Measurements from ENCODE around the gene DIP2C. TPM values are rescaled to one million over a fixed set of nuclear protein-coding genes. Genes with fewer than 3 reads are reported as not detected.
"Not testable (repeated sequence)": the region's sequence is repeated elsewhere in the genome, so short reads cannot be mapped to it uniquely, and the experiment has no call there.

DIP2C gene
- polyA plus RNA-seq, 4 donors = 18.8 to 22.7 (median 20.9) TPM

- DNase-seq (ENCODE audit: low read depth in 4 of 4, low spot score in 3 of 4) = no peak
Measured at GRCh38 chr10:603745-604144, 85.7 kb downstream of the DIP2C start.

DNA sequence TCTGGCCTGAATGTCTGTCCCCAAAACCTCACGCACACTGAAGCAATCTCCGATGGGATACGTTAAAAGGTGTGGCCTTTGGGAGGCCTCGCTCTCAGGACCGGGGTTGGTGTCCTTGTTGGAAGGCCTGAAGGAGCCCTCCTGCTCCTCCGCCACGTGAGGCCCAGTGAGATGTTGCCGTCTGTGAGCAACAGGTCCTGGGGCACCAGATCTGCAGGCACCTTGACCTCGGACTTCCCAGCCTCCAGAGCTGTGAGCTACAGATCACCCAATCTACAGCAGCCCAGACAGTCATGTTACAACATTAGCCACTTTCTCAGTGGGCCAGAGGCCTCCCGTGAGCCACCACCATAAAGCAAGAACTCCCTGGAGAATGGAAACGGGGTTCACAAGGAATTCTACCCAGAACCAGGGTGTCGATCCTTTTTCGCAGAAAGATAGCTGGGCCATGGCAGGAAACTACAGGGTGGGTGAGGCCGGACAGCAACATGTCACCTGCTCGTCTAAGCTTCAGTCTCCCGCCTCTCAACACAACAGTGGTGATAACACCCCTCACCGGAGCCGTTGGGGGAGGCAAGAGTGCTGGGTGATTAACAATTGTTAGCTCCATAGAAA lies 87.0 kb downstream of the DIP2C start:
- no peak for DNase-seq (ENCODE audit: low read depth in 4 of 4, low spot score in 3 of 4)

DNA sequence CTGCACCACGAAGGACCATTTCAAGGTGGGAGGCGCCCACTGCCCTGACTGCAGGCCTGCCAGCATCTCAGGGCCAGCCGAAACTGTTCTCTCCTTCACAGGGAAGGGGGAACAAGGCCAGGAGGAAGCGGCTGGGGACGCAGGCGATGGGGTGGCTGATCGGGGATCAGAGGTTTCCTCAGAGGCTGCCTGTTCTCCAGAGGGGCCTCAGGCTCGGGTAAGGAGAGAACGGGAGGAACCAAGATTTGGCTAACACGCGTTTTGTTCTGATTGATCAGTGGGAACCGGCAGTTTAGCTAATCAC lies 87.9 kb downstream of the DIP2C start:
- no peak for DNase-seq (ENCODE audit: low read depth in 4 of 4, low spot score in 3 of 4)

GRCh38 chr10:600876-601659 lies 88.4 kb downstream of the DIP2C start:
- no peak for DNase-seq (ENCODE audit: low read depth in 4 of 4, low spot score in 3 of 4)

DNA sequence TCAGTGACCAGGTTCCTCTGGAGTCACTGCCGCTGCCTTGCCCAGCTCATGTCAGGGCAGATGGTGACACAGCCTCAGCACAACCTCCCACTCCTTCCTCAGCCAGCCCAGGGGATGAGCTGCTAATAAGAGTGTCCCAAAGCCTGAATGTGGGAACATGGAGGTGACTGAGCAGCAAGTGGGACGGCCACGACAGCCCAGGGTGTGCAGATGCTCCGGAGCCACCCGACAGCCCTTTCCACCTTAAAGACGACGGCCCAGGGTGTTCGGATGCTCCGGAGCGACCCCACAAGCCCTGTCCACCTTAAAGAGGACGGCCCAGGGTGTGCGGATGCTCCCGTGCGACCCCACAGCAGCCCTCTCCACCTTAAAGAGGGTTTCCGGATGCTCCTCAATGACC lies 89.2 kb downstream of the DIP2C start:
- DNase-seq (ENCODE audit: low read depth in 4 of 4, low spot score in 3 of 4) = no peak

DNA sequence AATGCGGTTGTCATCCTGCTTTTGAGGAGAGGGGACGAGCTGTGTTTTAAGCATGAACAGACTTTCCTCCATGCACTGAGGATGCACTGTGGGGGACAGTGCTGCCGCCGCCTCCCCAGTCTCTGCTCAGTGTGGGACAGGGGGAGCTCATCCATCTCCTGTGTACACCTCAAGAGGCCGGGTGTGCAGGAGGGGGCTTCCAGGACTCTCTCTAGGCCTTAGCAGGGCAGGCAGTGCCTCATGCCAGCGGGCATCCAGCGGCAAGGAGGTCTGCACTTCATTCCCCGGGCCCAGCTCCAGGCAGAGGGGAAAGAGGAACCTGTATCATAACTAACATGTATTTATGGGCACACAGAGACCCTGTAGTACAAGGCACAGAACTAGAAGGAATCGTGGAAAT lies 89.7 kb downstream of the DIP2C start:
- DNase-seq (ENCODE audit: low read depth in 4 of 4, low spot score in 3 of 4) = no peak

DNA sequence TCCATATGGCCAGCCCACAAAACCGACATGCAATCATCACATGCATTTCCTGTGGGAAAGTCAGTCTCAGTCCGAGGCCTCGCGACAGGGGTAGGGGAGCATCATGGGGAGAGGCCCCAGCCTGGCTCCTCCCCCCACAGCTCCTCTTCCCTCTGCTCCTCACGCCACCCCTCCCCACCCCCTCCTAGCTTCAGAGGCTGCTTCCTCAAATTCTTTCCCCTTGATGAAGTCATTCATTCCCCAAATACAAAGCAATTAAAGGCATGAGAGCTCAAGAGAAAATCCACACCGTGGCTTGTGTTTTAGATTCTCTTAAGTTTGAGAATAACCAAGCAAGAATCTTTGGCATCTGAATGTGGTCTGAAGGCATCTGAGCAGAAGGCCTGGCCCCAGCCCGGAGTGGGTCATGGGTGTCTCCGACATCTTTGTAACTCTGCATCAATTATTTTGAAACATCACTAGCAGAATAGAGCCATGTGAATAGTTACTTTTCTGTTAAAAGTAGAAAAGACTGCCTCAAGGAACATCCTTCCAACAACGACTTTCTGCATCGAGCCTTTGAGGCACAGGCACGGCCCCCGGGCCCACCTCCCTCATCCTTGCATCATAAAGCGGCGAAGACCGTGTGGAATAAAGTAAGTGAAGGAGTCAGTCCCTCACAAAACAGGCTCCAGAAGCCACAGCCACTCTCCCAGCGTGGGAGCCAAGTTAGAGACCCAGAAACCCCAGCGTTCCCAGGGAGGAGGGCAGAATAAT lies 90.9 kb downstream of the DIP2C start:
- no peak for DNase-seq (ENCODE audit: low read depth in 4 of 4, low spot score in 3 of 4)

DNA sequence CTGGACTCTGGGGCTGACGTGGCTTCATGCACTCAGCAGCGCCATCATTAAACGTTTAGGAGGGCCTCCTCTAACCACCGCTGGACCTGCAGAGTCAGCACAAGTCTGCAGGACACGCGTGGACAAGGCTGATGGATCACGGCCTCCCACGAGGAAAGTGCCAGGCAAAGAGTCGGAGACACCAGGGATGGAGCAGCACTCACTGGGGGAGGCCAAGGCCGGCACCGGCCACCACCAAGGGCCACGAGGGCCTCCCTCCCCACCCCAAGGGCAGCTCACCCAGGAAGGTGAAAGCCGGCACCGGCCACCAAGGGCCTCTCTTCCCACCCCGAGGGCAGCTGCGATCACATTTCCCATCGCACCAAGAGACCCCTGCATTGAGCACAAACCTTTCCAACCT lies 91.5 kb downstream of the DIP2C start:
- no peak for DNase-seq (ENCODE audit: low read depth in 4 of 4, low spot score in 3 of 4)

- DNase-seq (ENCODE audit: low read depth in 4 of 4, low spot score in 3 of 4) = no peak
Measured at GRCh38 chr10:596725-597345, 92.6 kb downstream of the DIP2C start.

GRCh38 chr10:596131-596530 lies 93.3 kb downstream of the DIP2C start:
- not testable (repeated sequence) for DNase-seq (ENCODE audit: low read depth in 4 of 4, low spot score in 3 of 4)

DNA sequence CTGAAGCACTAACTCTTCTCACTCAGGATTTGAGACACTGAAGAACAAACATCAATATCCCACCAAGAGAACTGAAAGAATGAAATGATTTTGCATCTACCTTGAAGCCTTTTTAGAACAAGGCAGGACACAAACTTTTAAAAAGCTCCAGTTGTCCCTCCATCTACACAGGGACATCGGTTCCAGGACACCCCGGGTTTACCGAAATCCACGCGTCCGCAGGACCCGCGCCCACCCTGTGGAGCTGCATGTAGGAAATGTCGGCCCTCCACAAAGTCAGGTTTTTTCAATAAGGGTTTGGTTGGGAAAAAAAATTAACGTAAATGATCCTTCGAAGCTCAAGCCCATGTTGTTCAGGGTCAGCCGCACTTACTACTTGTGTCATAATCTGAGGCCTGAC lies 94.0 kb downstream of the DIP2C start:
- DNase-seq (ENCODE audit: low read depth in 4 of 4, low spot score in 3 of 4) = no peak

DNA sequence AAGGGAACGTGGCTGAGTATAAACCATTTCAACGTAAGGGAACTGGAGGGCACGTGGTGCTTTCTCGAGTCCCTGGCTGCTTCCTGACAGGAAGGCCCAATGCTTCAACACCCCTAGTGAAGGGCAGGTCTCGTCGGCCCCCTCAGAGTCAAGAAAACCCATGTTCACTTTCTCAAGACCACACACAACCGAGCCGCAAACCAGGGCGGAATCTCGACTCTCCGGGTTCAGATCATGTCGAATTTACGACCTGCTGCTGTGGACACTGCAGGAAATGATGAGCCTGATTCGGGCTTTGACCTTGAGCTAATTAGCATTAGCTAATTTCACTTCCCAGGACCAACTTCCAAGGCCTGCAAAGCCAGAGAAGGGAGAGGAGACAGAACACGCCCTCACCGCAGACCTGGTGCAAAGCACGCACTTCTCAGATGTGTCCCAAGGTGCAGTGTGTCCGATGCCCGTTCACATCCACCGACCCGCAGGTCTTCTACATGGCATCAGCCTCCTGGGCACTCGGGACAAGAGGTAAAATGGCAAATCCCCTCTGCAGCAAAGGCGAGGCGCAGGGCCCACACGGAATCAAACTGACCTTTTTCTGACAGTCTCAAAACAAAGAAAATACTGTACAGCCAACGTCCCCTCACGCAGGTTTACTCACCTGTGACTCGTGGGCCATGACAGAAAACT lies 94.7 kb downstream of the DIP2C start:
- no peak for DNase-seq (ENCODE audit: low read depth in 4 of 4, low spot score in 3 of 4)

- no peak for DNase-seq (ENCODE audit: low read depth in 4 of 4, low spot score in 3 of 4)
Measured at GRCh38 chr10:593901-594457, 95.5 kb downstream of the DIP2C start.

- DNase-seq (ENCODE audit: low read depth in 4 of 4, low spot score in 3 of 4) = no peak
Measured at GRCh38 chr10:593421-593820, 96.0 kb downstream of the DIP2C start.

GRCh38 chr10:593016-593415 lies 96.5 kb downstream of the DIP2C start:
- no peak for DNase-seq (ENCODE audit: low read depth in 4 of 4, low spot score in 3 of 4)

DNA sequence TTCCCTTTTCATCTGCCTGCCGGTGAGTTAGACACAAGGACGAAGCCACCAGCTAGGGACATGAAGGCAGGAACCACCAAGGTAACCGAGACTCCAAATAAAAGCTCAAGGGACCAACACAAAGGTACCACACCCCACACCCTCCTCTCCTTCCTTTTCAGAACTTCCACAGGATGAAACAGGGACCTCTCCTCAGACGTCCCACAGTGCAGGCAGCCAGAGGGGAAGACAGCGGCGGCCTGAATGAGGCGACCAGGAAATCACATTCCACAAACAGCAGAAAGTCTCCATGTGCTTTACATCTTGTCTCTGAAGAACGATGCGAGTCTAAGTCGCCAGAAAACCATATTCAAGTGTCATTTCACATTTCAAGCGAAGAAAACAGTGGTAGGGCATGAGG lies 97.8 kb downstream of the DIP2C start:
- no peak for DNase-seq (ENCODE audit: low read depth in 4 of 4, low spot score in 3 of 4)

DNA sequence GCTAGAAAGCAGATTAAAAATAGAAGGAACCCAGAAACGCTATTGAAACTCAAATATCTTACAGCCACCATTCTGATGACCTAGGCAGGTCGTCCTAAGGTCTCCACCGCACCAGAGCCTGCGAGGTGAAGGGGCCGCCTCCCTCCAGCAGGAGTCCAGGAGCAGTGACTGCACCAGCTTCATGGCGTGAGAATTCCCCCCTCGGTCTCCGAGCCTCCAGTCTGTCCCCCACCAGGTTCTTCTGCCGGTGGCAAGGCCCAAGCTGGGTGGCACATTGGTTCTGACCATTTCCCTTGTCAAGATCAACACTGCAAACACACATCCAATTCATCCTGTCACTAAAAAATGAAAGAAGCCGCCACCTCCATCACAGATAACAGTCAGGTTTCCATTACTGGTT lies 98.7 kb downstream of the DIP2C start:
- DNase-seq (ENCODE audit: low read depth in 4 of 4, low spot score in 3 of 4) = no peak

- no peak for DNase-seq (ENCODE audit: low read depth in 4 of 4, low spot score in 3 of 4)
Measured at GRCh38 chr10:589961-590680, 99.3 kb downstream of the DIP2C start.

GRCh38 chr10:588246-589165 lies 101.0 kb downstream of the DIP2C start:
- no peak for DNase-seq (ENCODE audit: low read depth in 4 of 4, low spot score in 3 of 4)
